ENCODE results near the gene AFG1L. TPM values are rescaled to one million over a fixed set of nuclear protein-coding genes. Genes with fewer than 3 reads are reported as not detected.
"Not testable (repeated sequence)": the region's sequence is repeated elsewhere in the genome, so short reads cannot be mapped to it uniquely, and the experiment has no call there.

The AFG1L gene
- polyA plus RNA-seq, 3 donors from 2014 or later, result 4.1 to 5.4 TPM; not detected in 1

GRCh38 chr6:108295676-108296075 is 822 bp downstream of the AFG1L start:
- Mint-ChIP-seq H3K27me3 (ENCODE audit: low read depth in 3 of 3) (peaks cover 4 to 7% (median 7%) of the 10 kb centered on the region in 3 donors), H3K27ac (peak overlapping the region; percentile 97 to 100 (median 99)), H3K36me3 (no peaks in the 10 kb centered on the region)

DNA sequence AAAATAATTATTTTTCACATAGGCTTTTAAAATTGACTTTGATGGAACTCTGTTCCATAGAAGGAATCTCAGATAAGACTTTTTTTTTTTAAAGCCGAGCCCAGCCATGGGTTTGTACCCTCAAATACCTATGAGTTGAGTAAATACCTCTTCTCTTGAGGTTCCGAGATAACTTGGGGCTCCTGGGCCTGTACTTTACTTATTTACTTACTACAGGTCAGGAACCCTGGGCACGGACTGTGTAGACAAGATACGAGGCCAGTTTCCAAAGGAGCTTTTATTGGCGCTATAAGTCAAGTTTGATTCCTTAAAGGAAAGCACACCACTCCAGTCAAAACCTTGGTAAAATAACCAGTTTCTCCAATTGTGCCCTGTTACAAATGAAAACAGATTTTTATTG is 7.5 kb downstream of the AFG1L start:
- H3K4me1 Mint-ChIP-seq, result no peaks in the 10 kb centered on the region
- H3K36me3 Mint-ChIP-seq, result peaks cover 0 to 3% (median 0%) of the 10 kb centered on the region in 3 donors
- H3K27me3 Mint-ChIP-seq (ENCODE audit: low read depth in 3 of 3), result no peaks in the 10 kb centered on the region
- no peak overlapping the region for H3K27ac Mint-ChIP-seq
- H3K4me3 Mint-ChIP-seq, result no peak overlapping the region
- no peak for DNase-seq
- no peaks in the 10 kb centered on the region for H3K9me3 Mint-ChIP-seq

More at GRCh38 chr6:108295676-108296075, 822 bp downstream of the AFG1L start:
- H3K4me1 Mint-ChIP-seq, result peaks cover 18 to 21% of the 10 kb centered on the region in 2 donors
- H3K9me3 Mint-ChIP-seq, result no peaks in the 10 kb centered on the region
- no peak for DNase-seq
- H3K4me3 Mint-ChIP-seq, result peak overlapping the region; percentile 95 to 99 (median 96)

DNA sequence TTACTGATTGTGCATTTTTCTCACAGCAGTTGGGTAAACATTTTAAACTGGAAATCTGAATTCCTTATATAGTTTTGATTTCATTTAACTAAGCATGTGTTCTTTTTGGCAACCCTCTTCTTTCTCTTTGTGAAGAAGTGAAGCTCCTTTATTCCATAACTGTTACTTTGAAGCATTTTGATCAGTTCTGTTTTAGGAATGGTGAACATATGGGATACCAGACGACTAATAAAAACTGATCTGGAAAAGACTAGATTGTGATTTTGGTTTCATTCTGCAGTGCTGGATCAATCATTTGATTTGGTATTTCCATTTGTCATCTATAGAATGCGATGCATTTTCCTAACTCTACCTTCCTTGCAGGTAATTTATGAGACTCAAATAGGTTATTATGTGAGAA is 9.8 kb downstream of the AFG1L start:
- Mint-ChIP-seq H3K9me3 (no peaks in the 10 kb centered on the region), H3K4me1 (no peaks in the 10 kb centered on the region), H3K27ac (no peak overlapping the region), H3K4me3 (no peak overlapping the region), H3K36me3 (peaks cover 0 to 3% (median 0%) of the 10 kb centered on the region in 3 donors), H3K27me3 (ENCODE audit: low read depth in 3 of 3) (no peaks in the 10 kb centered on the region)
- DNase-seq, result no peak

DNA sequence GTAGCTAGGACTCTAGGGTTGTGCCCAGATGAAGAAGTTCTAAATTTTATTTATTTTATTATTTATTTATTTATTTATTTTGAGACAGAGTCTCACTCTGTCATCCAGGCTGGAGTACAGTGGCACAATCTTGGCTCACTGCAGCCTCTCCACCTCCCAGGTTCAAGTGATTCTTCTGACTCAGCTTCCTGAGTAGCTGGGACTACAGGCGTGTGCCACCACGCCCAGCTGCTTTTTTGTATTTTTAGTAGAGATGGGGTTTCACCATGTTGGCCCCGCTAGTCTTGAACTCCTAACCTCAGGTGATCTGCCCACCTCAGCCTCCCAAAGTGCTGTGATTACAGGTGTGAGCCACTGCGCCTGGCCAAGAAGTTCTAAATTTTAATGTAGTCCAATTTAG is 13.8 kb downstream of the AFG1L start:
- not testable (repeated sequence) for H3K27me3 Mint-ChIP-seq (ENCODE audit: low read depth in 3 of 3); H3K27ac Mint-ChIP-seq; H3K4me3 Mint-ChIP-seq; H3K4me1 Mint-ChIP-seq; H3K36me3 Mint-ChIP-seq; H3K9me3 Mint-ChIP-seq; DNase-seq

DNA sequence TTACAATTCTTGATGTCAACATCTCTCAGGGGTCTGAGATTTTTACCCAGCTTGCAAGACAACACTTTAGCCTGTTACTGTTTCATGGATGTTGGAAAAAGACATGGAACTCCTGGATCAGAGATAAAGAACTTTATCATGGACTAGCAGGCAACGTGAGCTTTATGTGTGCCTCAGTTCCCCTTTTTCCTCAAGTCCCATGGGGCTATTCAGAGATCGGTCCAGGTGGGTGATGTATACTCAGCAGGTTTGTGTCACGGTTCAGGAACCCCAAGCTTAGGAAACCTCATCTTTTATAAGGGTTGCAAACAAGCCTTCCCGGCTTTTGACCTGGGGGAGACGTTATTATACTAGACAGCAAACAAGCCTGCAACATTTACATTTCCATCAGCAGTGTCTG is 15.0 kb downstream of the AFG1L start:
- DNase-seq, result no peak
- Mint-ChIP-seq H3K4me1 (no peaks in the 10 kb centered on the region), H3K36me3 (peaks cover 0 to 5% (median 0%) of the 10 kb centered on the region in 3 donors), H3K9me3 (no peaks in the 10 kb centered on the region), H3K4me3 (no peak overlapping the region), H3K27ac (no peak overlapping the region), H3K27me3 (ENCODE audit: low read depth in 3 of 3) (peaks cover 0 to 3% (median 1%) of the 10 kb centered on the region in 3 donors)

DNA sequence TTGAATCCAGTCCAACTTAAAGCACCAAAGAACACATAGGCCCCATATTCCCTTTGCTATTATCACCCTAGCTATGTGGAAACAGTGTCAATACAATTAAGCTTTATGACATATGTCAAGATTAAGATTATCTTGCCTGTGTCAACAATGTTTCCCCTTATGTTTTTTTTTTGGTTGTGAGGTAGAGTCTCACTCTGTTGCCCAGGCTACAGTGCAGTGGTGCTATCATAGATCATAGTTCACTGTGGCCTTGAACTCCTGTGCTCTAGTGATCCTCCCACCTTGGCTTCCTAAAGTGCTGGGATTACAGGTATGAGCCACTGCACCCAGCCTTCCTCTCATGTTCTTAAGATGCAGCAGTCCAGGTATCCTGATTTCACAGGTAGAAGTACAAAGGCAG is 17.8 kb downstream of the AFG1L start:
- Mint-ChIP-seq H3K27me3 (ENCODE audit: low read depth in 3 of 3) (peaks cover 0 to 3% (median 1%) of the 10 kb centered on the region in 3 donors), H3K9me3 (no peaks in the 10 kb centered on the region), H3K27ac (no peak overlapping the region), H3K36me3 (peaks cover 0 to 5% (median 0%) of the 10 kb centered on the region in 3 donors), H3K4me3 (no peak overlapping the region), H3K4me1 (no peaks in the 10 kb centered on the region)
- DNase-seq, result no peak

- no peak overlapping the region for H3K4me3 Mint-ChIP-seq
- H3K27me3 Mint-ChIP-seq (ENCODE audit: low read depth in 3 of 3), result no peaks in the 10 kb centered on the region
- peaks cover 0 to 17% (median 5%) of the 10 kb centered on the region in 3 donors for H3K36me3 Mint-ChIP-seq
- H3K4me1 Mint-ChIP-seq, result no peaks in the 10 kb centered on the region
- H3K27ac Mint-ChIP-seq, result no peak overlapping the region
- H3K9me3 Mint-ChIP-seq, result no peaks in the 10 kb centered on the region
- no peak for DNase-seq
Observed at GRCh38 chr6:108321253-108321747, 26.4 kb downstream of the AFG1L start.

DNA sequence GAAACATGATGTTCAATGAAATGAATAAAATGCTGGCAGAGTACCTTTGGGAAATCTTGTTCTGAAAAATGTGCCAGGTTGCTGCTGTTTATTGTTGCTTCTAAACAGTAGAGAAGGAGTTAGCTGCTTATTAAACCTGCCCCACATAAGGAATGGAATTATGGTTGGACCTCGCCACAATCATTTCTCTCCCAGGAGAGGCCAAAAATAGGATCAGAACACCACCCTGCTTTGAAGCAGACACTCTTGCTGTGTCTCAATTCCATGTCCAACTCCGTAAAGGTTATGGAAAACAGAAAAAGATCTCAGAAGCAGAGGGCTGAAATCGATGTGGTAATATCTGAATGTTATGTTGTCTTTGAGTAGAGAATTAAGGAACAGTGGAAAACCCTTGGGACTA is 27.9 kb downstream of the AFG1L start:
- Mint-ChIP-seq H3K4me1 (no peaks in the 10 kb centered on the region), H3K9me3 (no peaks in the 10 kb centered on the region)

GRCh38 chr6:108323710-108324466 is 29.0 kb downstream of the AFG1L start:
- DNase-seq, result no peak
- H3K4me1 Mint-ChIP-seq, result no peaks in the 10 kb centered on the region
- H3K9me3 Mint-ChIP-seq, result no peaks in the 10 kb centered on the region
- no peak overlapping the region for H3K4me3 Mint-ChIP-seq
- H3K27ac Mint-ChIP-seq, result no peak overlapping the region
- no peaks in the 10 kb centered on the region for H3K27me3 Mint-ChIP-seq (ENCODE audit: low read depth in 3 of 3)
- H3K36me3 Mint-ChIP-seq, result peaks cover 12 to 36% (median 15%) of the 10 kb centered on the region in 3 donors

More for the DNA sequence above, 27.9 kb downstream of the AFG1L start:
- Mint-ChIP-seq H3K36me3 (peaks cover 7 to 29% (median 13%) of the 10 kb centered on the region in 3 donors), H3K4me3 (no peak overlapping the region), H3K27me3 (ENCODE audit: low read depth in 3 of 3) (no peaks in the 10 kb centered on the region), H3K27ac (no peak overlapping the region)
- no peak for DNase-seq

DNA sequence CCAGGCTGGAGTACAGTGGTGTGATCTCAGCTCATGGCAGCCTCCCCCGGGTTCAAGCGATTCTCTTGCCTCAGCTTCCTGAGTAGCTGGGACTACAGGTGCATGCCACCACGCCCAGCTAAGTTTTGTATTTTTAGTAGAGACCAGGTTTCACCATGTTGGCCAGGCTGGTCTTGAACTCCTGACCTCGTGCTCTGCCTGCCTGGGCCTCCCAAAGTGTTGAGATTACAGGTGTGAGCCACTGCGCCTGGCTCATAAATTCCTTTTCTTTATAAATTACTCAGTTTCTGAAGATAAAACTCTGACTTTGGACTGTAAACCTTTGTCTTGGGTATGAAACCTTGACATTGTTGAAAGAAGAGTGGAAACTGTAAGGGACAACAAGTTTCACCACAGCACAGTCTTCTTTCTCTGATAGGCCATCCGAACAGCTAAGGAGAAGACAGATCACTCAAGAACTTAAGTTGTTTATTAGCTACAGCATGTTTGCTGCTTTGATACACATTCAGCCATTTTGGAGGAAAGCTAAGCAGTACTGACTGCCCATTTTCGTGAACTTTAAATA is 35.4 kb downstream of the AFG1L start:
- not testable (repeated sequence) for H3K27me3 Mint-ChIP-seq (ENCODE audit: low read depth in 3 of 3); DNase-seq; H3K27ac Mint-ChIP-seq; H3K4me1 Mint-ChIP-seq; H3K9me3 Mint-ChIP-seq; H3K4me3 Mint-ChIP-seq
- H3K36me3 Mint-ChIP-seq, result peaks cover 14 to 24% (median 15%) of the 10 kb centered on the region in 3 donors

DNA sequence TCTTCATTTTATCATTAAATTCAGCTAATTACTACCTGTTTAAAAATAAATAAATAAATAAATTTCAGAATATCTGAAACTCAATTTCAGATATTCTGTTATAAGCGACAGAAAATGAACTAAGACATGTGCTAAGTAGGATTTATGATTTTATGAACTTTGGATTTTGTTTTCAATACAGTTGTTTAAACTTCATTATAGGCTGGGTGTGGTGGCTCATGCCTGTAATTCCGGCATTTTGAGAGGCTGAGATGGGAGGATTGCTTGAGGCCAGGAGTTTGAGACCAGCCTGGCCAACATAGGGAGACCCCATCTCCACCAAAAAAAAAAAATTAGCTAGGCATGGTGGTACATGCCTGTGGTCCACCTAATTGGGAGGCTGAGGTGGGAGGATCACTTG is 36.0 kb downstream of the AFG1L start:
- Mint-ChIP-seq H3K36me3 (peaks cover 14 to 24% (median 15%) of the 10 kb centered on the region in 3 donors), H3K4me1 (no peaks in the 10 kb centered on the region), H3K27me3 (ENCODE audit: low read depth in 3 of 3) (no peaks in the 10 kb centered on the region), H3K9me3 (no peaks in the 10 kb centered on the region), H3K27ac (no peak overlapping the region), H3K4me3 (no peak overlapping the region)
- DNase-seq, result no peak

- no peak for DNase-seq
- H3K9me3 Mint-ChIP-seq, result no peaks in the 10 kb centered on the region
- no peak overlapping the region for H3K27ac Mint-ChIP-seq
- no peak overlapping the region for H3K4me3 Mint-ChIP-seq
- H3K36me3 Mint-ChIP-seq, result peaks cover 12 to 15% (median 15%) of the 10 kb centered on the region in 3 donors
- H3K4me1 Mint-ChIP-seq, result no peaks in the 10 kb centered on the region
- H3K27me3 Mint-ChIP-seq (ENCODE audit: low read depth in 3 of 3), result no peaks in the 10 kb centered on the region
Observed at GRCh38 chr6:108331982-108332381, 37.1 kb downstream of the AFG1L start.

DNA sequence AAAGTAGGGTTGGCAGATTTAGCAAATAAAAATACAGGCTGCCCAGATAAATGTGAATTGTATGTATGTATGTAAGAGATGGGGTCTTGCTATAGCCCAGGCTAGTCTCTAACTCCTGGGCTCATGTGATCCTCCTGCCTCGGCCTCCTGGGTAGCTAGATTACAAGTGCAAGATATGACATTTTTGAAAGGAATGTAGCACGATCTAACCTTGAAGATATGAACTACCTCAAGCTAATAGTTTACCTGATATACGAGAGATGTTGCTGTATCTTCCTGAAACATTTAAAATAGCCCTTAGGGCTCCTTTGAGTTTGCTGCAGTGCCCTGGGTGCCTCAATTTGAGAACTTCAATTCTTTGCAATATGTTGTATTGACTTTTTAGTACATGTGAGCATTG is 42.1 kb downstream of the AFG1L start:
- Mint-ChIP-seq H3K4me1 (no peaks in the 10 kb centered on the region), H3K27ac (no peak overlapping the region), H3K4me3 (no peak overlapping the region), H3K9me3 (no peaks in the 10 kb centered on the region), H3K27me3 (ENCODE audit: low read depth in 3 of 3) (no peaks in the 10 kb centered on the region), H3K36me3 (peaks cover under 1 to 7% (median 5%) of the 10 kb centered on the region in 3 donors)
- no peak for DNase-seq

DNA sequence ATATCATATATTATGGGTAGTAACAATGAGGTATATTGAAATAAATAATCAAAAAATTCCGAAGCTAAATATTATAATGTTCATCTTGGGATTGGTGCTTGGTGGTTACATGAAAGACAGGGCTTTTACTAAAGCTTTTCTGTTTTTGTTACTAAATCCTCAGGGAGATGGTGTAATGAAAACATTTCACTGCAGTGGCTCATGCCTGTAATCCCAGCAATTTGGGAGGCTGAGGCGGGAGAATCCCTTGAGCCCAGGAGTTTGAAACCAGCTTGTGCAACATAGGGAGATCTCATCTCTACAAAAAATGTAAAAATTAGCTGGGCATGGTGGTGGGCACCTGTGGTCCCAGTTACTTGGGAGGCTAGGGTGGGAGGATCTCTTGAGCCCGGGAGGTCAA is 42.9 kb downstream of the AFG1L start:
- H3K27ac Mint-ChIP-seq, result no peak overlapping the region
- H3K9me3 Mint-ChIP-seq, result no peaks in the 10 kb centered on the region
- peaks cover 0 to 8% (median 4%) of the 10 kb centered on the region in 3 donors for H3K36me3 Mint-ChIP-seq
- no peak overlapping the region for H3K4me3 Mint-ChIP-seq
- H3K27me3 Mint-ChIP-seq (ENCODE audit: low read depth in 3 of 3), result no peaks in the 10 kb centered on the region
- DNase-seq, result no peak
- H3K4me1 Mint-ChIP-seq, result no peaks in the 10 kb centered on the region

Measured in immature natural killer cell (primary cell).